Neutrophil (primary cell): ENCODE data around the gene RAPGEF5.

Source experiments
- H3K27ac ChIP-seq: fragments of 200-600 bp; sonication (generic); 2 replicates; pipeline ENCODE4 v1.5.1; 2016; ENCODE audit warnings: mild to moderate bottlenecking, moderate library complexity
- H3K27me3 ChIP-seq: fragments of 200-600 bp; sonication (generic); 2 replicates; pipeline ENCODE4 v1.6.0; 2016; ENCODE audit warnings: mild to moderate bottlenecking
- H3K36me3 ChIP-seq: fragments of 200-600 bp; sonication (generic); 2 replicates; pipeline ENCODE4 v1.5.1; 2017
- H3K4me1 ChIP-seq, 2 experiments: fragments of 200-600 bp in 1 of 2; sonication (generic) in 1 of 2; 1 replicate in 1 of 2; 2 replicates in 1 of 2; pipeline versions ENCODE4 v1.5.1 to v1.6.1; 2013 to 2016; ENCODE audit warnings: low read depth in 1 of 2, low read length in 1 of 2, mild to moderate bottlenecking in 1 of 2, moderate library complexity in 1 of 2; ENCODE audit not compliant: control insufficient read depth in 1 of 2, insufficient read depth in 1 of 2
- H3K4me3 ChIP-seq, 2 experiments: fragments of 200-600 bp in 1 of 2; sonication (generic) in 1 of 2; 1 replicate in 1 of 2; 2 replicates in 1 of 2; pipeline ENCODE4 v1.5.1; 2013 to 2016; ENCODE audit warnings: low read depth in 1 of 2, low read length in 1 of 2, mild to moderate bottlenecking in 1 of 2, moderate library complexity in 1 of 2
- H3K9me3 ChIP-seq: fragments of 200-600 bp; sonication (generic); 2 replicates; pipeline ENCODE4 v1.5.1; 2016
- TF ChIP-seq, protein P1 (sequence below): fragments of 200-600 bp; sonication (generic); IDR thresholded peaks from 2 replicates; pipeline ENCODE4 v1.5.1; 2016; ENCODE audit warnings: antibody characterized with exemption

RAPGEF5 gene

DNA sequence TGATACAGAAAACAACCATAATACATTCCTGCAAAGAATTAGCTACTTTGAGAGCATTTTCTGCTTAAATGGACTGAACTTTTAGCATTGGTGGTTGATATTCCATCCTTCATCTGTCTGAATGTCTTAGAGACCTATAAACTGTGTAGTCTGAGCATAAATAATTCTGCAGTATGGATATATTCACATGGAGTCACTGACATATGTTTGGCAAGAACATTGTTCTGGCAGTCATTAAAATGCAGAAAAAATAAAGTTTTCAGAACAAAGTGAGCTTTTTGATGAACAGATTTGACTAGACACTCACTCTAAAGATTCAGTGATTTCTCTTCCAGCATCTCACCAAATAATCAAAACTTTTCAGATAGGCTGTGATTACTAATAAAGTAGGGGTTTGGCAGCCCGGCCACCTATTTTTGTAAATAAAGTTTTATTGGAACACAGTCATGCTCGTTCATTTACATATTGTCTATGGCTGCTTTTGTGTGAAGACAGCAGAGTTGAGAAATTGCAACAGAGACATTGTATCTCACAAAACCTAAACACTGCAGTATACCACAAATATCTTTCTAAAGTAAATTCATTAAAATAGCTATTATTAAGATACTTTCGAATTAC, 44.1 kb upstream of the RAPGEF5 start:
- TF ChIP-seq, protein P1, sequence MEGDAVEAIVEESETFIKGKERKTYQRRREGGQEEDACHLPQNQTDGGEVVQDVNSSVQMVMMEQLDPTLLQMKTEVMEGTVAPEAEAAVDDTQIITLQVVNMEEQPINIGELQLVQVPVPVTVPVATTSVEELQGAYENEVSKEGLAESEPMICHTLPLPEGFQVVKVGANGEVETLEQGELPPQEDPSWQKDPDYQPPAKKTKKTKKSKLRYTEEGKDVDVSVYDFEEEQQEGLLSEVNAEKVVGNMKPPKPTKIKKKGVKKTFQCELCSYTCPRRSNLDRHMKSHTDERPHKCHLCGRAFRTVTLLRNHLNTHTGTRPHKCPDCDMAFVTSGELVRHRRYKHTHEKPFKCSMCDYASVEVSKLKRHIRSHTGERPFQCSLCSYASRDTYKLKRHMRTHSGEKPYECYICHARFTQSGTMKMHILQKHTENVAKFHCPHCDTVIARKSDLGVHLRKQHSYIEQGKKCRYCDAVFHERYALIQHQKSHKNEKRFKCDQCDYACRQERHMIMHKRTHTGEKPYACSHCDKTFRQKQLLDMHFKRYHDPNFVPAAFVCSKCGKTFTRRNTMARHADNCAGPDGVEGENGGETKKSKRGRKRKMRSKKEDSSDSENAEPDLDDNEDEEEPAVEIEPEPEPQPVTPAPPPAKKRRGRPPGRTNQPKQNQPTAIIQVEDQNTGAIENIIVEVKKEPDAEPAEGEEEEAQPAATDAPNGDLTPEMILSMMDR: no peak
- Histone ChIP-seq H3K27me3 (no peaks in the 10 kb centered on the region), H3K4me3 (no peak overlapping the region), H3K36me3 (no peaks in the 10 kb centered on the region), H3K9me3 (no peaks in the 10 kb centered on the region), H3K27ac (no peak overlapping the region), H3K4me1 (no peaks in the 10 kb centered on the region)

DNA sequence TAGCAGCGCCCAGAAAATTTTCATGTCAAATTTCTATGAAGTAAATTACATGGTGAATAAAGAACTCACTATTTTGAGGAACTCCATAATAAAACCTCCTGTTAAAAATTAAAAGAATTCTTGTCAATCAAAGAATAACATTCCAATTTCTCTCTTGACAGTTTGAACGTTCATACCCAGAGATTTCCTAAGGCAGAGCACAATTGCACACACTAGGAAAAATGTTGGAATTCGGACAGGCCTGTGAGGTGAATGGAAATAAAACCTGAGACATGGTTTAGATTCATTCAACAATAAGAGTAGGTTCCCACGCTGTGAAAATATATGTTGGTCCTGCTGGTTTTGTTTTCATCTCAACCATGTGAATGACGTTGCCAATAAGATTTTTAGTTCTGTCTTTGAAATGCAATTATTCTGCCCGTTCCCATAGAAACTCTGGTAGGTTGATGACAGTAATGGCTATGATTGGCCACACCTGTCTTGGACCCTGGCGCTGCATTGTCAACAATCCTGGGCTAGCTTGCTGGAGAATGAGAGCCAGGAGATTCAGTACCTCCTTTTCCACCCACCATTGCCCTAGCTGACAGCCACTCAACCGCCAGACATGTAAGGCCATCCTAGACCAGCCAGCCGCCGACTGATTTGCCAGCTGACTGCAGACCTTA, 43.3 kb upstream of the RAPGEF5 start:
- Histone ChIP-seq H3K4me3 (no peak overlapping the region), H3K4me1 (no peaks in the 10 kb centered on the region), H3K9me3 (no peaks in the 10 kb centered on the region), H3K27me3 (no peaks in the 10 kb centered on the region), H3K36me3 (no peaks in the 10 kb centered on the region), H3K27ac (no peak overlapping the region)
- TF ChIP-seq, protein P1: no peak

DNA sequence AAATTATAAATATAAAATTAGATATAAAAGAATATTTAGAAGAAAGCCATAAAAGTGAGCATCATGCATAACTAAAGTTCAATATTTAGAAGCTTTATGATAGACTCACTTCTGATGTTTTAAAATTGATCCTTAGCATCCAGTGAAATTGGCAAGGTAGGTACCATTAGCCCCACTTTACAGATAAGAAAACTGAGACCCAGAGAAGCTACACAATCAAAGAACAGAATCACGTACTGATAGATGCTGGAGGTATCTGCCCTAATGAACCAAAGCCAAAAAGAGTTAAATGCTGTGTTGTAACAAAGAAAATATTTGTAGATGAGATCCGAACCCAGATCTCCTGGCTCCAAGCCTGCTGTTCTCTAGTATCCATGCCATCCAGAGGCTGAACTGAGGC, 42.6 kb upstream of the RAPGEF5 start:
- Histone ChIP-seq H3K9me3 (no peaks in the 10 kb centered on the region), H3K4me1 (no peaks in the 10 kb centered on the region), H3K36me3 (no peaks in the 10 kb centered on the region), H3K27ac (no peak overlapping the region), H3K27me3 (no peaks in the 10 kb centered on the region), H3K4me3 (no peak overlapping the region)
- TF ChIP-seq, protein P1: no peak

DNA sequence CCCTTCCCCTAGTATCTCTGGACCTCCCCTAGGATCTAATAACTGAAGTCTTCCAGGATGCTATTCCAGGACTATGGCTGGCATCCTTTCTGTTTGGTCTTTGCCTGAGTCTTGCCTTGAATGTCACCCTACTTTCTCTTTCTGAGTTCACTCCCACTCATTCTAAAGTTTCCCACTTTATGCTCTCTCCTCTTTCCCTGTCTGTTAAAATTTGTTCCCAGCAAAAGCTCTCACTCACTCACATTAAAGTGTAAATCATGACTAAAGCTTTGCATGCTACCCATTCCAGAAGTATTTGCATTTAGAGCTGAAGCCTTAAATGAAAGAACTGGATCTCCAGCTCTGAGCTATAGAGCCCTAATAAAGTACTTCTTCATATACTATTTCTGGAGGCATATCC, 42.1 kb upstream of the RAPGEF5 start:
- Histone ChIP-seq H3K4me1 (no peaks in the 10 kb centered on the region), H3K4me3 (no peak overlapping the region), H3K27ac (no peak overlapping the region), H3K27me3 (no peaks in the 10 kb centered on the region), H3K36me3 (no peaks in the 10 kb centered on the region), H3K9me3 (no peaks in the 10 kb centered on the region)
- TF ChIP-seq, protein P1: no peak

DNA sequence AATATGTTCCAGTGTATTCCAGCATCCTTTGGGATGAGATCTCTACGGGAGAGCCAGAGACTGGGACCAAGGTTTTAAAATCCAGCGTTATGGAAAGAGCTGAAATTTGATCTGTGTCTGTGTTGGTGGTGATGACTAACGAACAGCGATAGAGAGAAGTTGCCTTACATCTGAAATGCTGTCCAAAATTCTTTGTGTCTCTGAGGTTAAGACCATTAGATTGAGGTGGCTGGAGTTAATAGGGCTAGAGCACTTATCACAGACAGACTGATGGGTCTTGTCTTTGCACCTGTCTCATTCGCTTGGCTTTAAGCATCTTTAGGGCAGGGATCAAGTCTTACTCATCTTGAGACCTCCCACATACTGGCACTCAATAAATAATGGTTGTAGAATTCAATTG, 41.0 kb upstream of the RAPGEF5 start:
- Histone ChIP-seq H3K4me1 (no peaks in the 10 kb centered on the region), H3K4me3 (no peak overlapping the region), H3K27ac (no peak overlapping the region), H3K27me3 (no peaks in the 10 kb centered on the region), H3K36me3 (no peaks in the 10 kb centered on the region), H3K9me3 (no peaks in the 10 kb centered on the region)
- TF ChIP-seq, protein P1: no peak
